HG03280 (cell line): ENCODE data around the gene MYH16.
"Not testable (repeated sequence)": the region's sequence is repeated elsewhere in the genome, so short reads cannot be mapped to it uniquely, and the experiment has no call there.

ENCODE experiments used
- ATAC-seq: cut with Tn5 transposase; IDR thresholded peaks from one replicate; pipeline ENCODE4 v1.9.1; 2021; ENCODE audit warnings: mild to moderate bottlenecking, moderate library complexity; ENCODE audit not compliant: unreplicated experiment

MYH16 gene

DNA sequence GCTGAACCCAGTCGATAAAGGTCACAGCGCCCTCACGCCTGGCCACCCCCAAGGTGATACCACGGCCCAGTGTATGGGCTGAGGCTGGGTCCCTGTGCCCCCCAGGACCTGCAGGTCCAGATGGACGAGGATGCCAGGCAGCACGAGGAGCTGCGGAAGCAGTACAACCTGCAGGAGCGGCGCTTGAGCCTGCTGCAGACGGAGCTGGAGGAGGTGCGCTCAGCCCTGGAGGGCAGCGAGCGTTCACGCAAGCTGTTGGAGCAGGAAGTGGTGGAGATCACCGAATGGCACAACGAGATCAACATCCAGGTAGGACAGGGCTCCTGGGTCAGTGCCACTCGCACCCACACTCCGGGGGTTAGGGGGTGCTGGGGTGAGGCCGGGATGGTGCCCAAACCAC, 28.9 kb downstream of the MYH16 start:
- ATAC-seq: no peak

DNA sequence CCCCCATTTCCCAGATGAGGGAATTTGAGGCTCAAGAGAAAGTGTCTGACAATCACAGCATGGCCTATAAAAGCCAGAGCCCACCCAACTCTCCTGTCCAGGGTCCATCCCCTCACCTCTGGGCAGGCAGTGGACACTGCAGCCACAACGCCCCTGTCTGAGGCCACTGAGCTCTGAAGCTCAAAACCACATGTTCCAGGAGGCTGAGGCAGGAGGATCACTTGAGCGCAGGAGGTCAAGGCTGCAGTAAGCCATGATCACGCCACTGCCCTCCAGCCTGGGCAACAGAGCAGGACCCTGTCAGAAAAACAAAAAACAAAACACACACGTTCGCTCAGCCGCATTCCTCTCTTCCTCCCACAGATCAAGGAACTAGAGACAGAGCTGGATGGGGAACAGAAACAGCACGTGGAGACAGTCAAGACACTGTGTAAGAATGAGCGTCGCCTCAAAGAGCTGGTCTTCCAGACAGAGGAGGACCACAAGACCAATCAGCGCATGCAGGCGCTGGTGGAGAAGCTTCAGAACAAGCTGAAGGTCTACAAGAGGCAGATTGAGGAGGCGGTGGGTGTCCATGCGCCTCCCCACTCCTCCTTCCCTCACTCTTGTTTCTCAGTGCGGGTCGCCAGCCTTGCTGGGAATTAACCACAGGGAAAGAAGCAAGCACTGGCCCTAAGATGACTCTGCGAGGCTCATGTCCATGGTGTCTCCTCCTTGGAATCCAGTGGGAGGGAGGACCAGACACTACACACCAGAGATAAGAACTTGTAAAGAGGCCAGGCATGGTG, 33.0 kb downstream of the MYH16 start:
- no peak for ATAC-seq

DNA sequence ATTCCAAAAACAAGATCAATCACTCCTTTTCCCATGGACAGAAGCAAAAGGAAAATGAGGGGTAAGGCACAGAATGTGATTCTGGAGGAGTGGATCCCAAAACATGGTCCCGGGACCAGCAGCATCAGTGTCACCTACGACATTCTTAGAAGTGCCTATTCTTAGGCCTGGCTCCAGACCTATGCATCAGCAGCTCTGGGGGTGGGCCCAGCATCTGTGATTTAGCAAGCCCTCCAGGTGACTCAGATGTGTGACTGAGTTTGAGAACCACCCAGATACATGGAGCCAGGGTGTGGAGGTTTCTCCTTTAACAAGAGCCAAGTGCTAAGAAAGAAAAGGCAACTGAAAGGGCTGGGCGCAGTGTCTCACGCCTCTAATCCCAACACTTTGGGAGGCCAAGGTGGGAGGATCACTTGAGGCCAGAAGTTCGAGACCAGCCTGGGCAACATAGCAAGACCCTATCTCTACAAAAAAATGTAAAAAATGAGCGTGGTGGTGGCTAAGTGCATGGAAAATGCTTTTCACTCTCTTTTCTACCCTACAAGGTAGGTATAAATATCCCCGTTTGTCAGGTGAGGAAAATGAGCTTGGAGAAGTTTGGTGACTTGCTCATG, 35.9 kb downstream of the MYH16 start:
- no peak for ATAC-seq

DNA sequence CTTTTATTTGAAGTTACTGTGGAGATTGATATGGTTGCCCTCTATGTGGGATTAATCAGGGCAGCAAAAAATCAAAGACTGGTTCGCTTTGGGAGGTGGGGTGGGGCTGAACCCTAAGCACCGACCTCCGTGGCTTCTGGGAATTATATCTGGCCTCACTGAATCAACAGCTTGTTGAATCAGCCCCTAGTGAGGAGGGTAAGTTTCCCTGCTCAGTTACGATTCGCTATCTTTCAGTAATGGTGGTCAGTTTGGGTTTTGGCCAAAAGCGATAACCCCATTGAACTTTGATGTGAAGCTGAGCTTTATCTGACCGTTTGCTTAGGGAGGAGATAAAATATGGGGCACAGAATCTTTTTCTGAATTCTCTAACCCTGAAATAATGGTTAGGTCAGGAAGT, 36.5 kb downstream of the MYH16 start:
- no peak for ATAC-seq

GRCh38 chr7:99310004-99310403, 37.4 kb downstream of the MYH16 start:
- no peak for ATAC-seq

- no peak for ATAC-seq
These were observed 39.1 kb downstream of the MYH16 start for GRCh38 chr7:99311702-99312101.

GRCh38 chr7:99312316-99313203, 39.9 kb downstream of the MYH16 start:
- ATAC-seq: no peak

GRCh38 chr7:99313204-99313573, 40.5 kb downstream of the MYH16 start:
- ATAC-seq: no peak

DNA sequence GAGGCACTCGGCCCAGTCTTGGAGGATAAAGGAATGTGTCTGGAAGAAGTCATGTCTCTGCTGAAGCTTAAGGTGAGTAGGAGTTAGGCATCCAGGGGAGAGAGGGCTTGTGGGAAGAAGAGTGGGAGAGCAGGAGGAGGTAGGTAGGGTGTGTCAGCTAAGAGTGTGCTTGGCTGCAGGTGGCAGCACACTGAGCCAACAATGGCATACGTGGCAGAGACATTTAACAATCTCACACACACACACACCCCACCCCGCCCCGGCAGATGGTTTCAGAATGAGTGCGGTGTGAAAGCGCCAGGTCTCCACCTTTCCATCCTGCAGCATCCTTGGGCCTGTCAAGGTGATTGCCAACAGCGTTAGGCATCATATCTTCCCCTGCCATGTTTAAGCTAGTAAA, 41.9 kb downstream of the MYH16 start:
- ATAC-seq: no peak

DNA sequence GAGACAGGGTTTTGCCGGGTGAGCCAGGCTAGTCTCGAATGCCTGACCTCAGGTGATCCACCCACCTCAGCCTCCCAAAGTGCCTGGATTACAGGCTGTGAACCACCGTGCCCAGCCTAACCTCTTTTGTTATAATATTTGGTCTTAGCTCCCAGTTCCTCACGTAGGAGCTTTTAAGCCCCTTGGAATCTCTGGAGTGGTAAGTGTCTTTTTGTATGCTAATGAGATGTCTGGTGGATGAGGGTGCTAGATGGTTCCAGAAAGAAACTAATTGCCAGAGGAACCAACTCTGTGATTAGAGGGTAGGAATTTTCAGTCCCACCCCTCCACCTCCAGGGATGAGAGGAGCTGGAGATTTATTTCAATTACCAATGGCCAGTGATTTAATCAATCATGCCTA, 47.7 kb downstream of the MYH16 start:
- ATAC-seq: no peak

DNA sequence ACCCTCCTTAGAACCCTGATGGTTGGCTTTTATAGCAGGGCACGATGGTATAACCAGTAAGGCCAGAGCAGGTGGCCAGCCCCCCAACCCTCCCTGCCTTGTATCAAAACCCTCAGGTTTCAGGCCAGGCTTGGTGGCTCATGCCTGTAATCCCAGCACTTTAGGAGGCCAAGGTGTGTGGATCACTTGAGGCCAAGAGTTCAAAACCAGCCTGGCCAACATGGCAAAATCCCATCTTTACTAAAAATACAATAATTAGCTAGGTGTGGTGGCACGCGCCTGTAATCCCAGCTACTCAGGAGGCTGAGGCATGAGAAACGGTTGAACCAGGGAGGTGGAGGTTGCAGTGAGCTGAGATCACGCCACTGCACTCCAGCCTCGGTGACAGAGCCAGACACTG, 50.0 kb downstream of the MYH16 start:
- not testable (repeated sequence) for ATAC-seq

GRCh38 chr7:99324559-99324958, 51.9 kb downstream of the MYH16 start:
- ATAC-seq: no peak

DNA sequence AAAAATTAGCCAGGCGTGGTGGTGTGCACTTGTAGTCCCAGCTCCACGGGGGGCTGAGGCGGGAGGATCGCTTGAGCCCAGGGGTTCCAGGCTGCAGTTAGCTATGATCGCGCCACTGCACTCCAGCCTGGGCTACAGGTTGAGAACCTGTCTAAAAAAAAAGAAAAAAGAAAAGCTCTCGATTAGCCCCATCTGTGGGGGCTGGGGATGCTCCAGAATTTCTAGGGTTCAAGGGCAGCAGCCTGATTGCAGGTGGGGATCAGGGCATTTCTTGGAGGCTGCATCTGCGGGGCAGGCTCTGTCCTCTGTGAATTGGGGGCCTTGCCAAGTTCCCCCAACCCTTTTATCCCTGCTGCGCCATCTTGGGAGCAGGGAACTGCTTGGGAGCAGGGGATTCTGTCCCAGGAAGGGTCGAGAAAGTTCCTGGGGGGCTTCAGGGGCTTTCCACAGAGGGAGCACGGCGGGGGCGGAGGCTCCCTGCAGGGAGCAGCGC, 52.4 kb downstream of the MYH16 start:
- no peak for ATAC-seq

- peak; percentile 91 for ATAC-seq
These were observed 53.2 kb downstream of the MYH16 start, which contains the start of gene ARPC1A for GRCh38 chr7:99325592-99326407. Gene ARPC1A, plus strand, starts transcription at chr7:99325898. Its CDS starts 7,456 bp downstream, at chr7:99333354.

- no peak for ATAC-seq
These were observed 53.8 kb downstream of the MYH16 start for GRCh38 chr7:99326408-99326782.

- ATAC-seq: not testable (repeated sequence)
These were observed 57.8 kb downstream of the MYH16 start for GRCh38 chr7:99330314-99330961.

- ATAC-seq: no peak
These were observed 58.4 kb downstream of the MYH16 start for GRCh38 chr7:99331002-99331401.

GRCh38 chr7:99339595-99339994, 67.0 kb downstream of the MYH16 start:
- no peak for ATAC-seq

- ATAC-seq: no peak
These were observed 68.0 kb downstream of the MYH16 start for GRCh38 chr7:99340659-99341058.

DNA sequence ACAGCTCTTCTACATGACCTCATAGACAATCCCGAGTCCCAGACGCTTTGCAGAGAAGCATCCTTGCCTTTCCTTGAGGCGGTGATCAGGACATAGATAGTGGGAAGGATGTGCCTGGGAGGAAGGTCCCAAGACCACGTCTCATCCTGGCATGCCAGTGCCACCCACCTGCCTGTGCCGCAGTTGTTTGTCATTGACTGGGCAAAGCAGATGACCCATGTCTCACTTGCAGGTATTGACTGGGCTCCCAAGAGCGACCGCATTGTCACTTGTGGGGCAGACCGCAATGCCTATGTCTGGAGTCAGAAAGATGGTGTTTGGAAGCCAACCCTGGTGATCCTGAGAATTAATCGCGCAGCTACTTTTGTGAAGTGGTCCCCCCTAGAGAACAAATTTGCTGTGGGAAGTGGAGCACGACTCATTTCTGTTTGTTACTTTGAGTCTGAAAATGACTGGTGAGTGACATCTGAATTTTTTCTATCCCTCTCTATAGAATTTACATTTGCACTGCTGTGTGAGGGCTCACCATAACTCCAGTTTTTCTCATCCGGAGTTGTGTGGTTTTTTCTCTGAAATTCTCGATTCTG, 71.5 kb downstream of the MYH16 start:
- ATAC-seq: no peak
